Femur (tissue), 1 donor: ENCODE measurements around the gene EPC1.
"Not testable (repeated sequence)": the region's sequence is repeated elsewhere in the genome, so short reads cannot be mapped to it uniquely, and the experiment has no call there.

Experiments
- DNase-seq: peaks from one replicate; pipeline ENCODE4 v3.0.0-alpha.2; 2017

EPC1 gene

DNA sequence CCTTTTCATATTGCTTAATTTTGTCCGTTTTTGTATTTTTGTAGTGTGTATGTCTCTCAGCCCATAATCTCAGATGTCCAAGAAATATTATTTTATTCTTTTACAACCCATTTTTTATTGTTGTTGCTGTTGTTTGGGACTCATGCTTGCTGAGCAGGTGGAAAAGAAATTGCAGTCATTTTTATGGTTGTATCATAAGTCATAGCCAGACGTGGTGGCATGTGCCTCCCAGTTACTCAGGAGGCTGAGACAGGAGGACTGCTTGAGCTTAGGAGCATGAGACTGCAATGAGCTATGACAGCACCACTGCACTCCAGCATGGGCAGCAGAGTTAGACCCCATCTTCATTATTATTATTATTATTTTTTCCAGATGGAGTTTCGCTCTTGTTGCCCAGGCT, 117.8 kb downstream of the EPC1 start:
- no peak for DNase-seq

DNA sequence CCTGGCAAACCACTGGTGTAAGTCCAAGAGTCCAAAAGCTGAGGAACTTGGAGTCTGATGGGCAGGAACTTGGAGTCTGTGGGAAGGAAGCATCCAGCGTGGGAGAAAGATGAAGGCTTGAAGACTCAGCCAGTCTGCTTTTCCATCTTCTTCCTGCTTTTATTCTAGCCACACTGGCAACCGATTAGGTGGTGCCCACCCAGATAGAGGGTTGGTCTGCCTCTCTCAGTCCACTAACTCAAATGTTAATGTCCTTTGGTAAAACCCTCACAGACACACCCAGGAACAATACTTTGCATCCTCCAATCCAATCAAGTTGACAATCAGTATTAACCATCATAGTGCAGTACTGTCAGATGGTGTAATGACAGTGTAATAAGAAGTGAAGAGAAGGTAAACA, 119.2 kb downstream of the EPC1 start:
- no peak for DNase-seq

DNA sequence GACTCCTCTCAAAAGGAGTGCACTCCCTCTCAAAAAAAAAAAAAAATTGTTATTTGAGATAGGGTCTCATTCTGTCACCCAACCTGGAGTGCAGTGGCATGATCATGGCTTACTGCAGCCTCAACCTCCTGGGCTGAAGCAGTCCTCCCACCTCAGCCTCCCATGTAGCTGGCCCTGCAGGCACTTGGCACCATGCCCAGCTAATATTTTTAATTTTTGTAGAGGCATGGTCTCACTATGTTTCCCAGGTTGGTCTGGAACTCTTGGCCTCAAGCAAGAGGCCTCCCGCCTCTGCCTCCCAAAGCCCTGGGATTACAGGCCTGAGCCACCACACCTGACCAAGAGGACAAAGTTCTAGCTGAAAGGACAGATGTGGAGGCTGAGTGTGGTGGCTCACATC, 120.3 kb downstream of the EPC1 start:
- DNase-seq: no peak

DNA sequence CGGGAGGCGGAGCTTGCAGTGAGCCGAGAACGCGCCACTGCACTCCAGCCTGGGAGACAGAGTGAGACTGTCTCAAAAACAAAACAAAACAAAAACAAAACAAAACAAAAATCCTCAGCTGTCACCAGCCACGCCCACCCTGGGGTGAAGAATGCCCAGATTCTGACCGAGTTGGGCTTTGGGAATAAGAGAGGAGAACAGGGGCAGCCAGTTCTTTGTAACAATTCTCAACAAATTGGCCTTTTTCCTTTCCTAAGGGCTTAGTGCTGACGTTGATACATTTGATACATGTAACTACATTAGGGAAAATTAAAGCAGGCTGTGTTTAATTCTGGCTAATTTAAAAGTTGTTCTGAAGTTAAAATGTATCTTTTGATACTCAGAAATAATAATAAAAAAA, 121.0 kb downstream of the EPC1 start:
- DNase-seq: no peak

DNA sequence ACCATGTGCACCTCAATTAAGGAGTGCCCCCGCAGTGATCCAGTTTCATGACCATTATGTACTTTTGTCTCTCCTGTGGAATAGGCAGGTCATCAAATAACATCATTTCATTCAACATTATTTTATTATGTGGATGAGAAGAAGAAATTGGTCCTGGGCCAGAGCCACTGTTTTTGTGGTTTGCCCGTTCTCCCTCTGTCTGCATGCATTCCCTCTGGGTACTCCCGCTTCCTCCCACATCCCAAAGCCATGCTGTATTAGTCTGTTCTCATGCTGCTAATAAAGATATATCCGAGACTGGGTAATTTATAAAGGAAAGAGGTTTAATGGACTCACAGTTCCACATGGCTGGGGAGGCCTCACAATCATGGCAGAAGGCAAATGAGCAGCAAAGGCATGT, 124.6 kb downstream of the EPC1 start:
- not testable (repeated sequence) for DNase-seq

DNA sequence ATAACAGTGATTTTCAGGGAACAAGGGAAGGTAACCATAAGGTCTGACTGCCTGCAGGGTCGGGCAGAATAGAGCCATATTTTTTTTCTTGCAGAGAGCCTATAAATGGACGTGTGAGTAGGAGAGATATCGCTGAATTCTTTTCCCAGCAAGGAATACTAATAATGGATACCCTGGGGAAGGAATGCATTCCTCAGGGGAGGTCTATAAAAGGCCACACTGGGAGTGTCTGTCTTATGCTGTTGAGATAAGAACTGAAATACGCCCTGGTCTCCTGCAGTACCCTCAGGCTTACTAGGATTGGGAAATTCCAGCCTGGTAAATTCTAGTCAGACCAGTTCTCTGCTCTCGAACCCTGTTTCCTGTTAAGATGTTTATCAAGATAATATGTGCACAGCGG, 127.8 kb downstream of the EPC1 start:
- DNase-seq: not testable (repeated sequence)

DNA sequence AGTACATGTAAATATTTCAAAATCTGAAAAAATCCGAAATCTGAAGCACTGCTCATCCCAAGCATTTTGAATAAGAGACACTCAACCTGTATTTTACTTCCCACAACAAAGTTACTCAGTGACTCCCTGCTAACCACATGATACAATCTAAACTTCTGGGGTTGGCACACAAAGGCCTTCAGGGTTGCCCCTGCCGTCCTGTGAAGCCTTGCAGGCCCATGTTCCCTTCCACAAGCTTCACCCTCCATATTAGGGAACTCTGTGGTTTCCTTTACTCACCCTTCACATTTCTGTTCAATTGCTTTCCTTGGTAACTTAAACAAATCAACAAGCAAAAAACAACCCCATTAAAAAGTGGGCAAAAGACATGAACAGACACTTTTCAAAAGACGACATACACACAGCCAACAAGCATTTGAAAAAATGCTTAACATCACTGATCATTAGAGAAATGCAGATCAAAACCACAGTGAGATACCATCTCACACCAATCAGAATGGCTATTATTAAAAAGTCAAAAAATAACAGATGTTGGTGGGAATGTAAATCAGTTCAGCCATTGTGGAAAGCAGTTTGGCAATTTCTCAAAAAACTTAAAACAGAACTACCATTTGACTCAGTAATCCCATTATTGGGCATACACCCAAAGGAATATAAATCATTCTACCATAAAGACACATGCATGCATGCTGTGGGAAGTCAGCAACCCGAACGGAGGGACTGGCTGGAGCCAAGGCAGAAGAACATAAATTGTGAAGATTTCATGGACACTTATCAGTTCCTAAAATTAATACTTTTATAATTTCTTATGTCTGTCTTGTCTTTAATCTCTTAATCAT, 128.5 kb downstream of the EPC1 start:
- not testable (repeated sequence) for DNase-seq
